RKO (cell line): ENCODE measurements around the gene POLR2F.

Experiments used
- DNase-seq: peaks from one replicate; pipeline ENCODE4 v3.0.0-alpha.2; 2016; ENCODE audit warnings: low spot score

The POLR2F gene

DNA sequence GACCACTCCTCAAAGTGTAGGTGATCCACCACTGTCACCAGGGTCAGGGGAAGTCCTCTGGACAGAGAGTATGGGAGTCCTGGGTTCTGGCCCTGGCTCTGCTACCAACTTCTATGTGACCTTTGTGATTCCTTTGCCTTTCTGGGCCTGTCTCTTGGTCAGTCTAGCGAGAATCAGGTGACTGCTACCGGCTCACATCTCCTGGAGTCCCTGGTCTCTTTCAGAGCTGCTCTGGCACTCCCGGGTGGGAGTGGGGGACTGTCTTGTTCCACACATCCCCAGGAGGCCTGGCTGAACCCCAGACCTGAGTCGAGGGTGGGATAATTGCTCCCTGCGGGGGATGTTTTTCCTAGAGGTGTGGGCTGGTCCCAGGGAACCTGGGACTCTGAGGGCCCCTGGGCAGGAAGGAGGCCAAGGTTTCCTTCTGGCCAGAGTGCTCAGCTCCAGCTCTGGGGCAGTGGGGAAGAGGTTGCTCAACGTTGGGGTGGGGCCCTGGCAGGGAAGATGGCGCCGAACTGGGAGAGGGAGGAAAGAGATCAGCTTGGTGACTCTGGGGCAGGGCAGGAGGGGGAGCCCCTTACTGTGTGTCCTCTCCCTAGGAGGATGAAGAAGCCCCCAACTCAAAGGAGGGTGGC lies 28.8 kb downstream of the POLR2F start:
- DNase-seq = no peak

GRCh38 chr22:37982938-37983859 lies 29.7 kb downstream of the POLR2F start:
- no peak for DNase-seq

DNA sequence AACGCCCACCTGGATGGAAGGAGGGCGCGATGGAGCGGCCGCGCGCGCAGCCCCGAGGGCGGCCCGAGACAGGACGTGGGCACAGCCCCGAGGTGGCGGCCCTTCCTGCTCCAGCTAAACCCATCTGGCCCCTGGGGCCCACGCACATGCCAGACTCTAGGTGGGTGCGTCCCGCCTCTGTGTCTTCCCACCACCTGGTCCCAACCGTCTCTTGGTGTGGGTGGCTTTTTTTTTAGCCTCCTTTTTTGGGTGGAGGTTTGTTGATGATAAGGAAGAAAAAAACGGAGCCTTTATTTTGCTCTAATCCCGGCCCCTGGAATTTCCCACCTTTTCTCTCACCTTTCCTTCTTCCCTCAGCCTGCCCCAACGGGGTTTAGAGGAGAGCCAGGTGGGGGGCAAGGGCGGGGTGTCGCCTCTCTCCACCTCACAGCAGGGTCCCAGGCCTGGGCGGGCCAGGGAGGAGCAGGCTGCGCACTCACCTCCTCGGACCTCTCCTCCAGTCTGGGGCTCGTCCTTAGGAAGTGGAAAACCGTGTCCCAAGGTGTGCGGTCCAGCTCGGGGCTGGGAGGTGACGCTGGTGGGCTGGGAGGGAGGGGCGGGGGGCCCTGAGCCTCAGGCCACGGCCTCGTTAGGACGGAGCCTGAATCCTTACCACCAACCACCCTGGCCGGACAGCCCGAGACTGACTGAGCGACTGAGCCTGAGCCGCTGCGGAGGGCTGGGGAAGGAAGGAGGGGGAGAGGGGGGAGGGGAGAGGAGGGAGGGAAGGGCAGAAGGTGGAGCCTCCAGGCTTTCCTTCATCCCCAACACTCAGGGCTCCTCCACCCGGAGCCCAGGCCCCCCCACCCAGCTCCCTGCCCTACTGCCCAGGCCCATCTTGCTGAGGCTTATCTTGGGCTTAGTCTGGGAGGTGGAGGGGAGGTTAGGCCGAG lies 30.6 kb downstream of the POLR2F start, which contains the start of gene SOX10:
SOX10 (minus strand) TSS at position 696 of the 932 bp plus-strand sequence. CDS start 771 bp downstream, outside the sequence.
- DNase-seq = no peak

- no peak for DNase-seq
Observed at GRCh38 chr22:37985050-37985585, 31.6 kb downstream of the POLR2F start.

DNA sequence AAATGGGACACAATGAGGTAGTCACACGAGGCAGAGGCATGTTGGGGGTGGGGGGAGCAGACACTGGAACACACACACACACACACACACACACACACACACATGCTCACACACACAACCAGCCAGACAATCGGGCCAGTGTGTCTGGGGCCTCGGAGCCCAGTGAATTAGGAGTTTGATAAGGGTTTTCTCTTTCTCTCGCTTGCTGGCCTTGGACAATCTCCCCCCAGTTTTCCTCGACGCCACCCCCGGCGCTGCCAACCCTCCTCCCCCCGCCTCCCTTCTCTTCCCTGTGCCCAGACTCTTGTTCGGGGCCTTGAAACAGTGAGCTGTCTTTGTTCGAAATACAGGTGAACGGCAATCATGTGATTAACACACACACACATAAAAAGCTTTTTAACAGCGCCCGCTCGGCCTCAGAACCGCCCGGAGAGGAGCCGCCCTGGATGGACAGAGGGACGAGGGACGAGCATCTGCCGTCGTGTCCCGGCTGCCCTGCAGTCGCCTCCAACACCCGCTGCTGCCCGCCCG lies 32.3 kb downstream of the POLR2F start:
- no peak for DNase-seq

GRCh38 chr22:37986371-37986770 lies 32.9 kb downstream of the POLR2F start:
- no peak for DNase-seq

DNA sequence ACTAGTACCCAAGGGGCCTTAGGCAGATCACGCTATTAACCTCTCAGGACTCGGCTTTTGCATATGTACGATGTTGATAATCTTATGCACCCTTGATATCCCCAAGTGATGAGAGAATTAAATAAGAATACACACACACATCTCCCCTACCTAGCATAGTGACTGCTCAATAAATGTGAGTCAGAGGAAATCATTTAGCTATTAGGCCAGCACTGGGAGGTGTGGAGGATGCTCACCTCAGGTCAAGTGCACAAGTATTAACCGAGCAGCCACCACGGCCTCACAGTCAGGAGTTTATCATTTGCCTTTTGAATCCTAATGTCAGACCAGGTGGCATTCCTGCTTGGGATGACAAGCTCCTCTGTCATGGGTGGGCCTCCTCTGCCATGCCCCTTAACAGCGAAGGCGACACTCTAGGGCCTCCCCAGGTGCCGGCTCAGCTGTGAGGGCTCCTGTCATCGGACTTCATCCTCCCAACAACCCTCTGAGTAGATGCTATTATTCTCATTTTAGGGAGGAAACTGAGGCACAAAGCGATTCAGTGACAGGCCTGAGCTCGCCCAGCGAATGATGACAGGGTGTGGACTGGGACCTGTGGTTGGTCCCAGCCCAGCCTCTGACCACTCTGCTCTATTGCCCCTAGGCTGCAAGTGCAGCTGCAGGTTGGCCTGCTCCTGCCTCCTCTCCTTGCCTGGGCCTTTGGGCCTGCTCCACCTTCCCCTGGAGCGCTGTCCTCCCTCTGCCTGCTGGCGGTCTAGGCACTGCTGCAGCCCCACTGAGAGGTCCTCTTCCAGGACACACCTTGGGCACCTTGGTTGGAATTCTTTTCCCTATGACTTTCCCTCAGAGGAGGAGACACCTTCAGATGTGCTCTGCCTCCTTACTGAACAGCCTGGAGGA lies 35.9 kb downstream of the POLR2F start:
- no peak for DNase-seq

DNA sequence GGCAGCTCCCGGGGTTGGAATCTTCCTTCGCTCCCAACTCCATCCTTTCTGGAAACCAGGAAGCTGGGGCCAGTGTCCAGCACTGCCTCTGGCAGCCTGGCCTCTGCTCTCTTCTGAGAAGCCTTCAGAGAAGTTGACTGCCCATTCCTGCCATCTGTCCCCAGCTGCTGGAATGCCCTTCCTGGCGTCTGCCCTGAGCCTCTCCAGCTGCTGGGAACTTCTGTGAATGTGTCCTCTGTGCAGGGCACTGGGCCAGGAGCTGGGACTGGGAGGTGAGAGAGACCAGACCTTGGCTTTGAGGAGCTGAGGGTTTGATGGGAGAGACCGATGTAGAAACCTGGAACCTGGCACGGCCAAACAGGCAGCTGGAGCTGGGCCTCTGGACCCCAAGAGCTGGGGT lies 36.8 kb downstream of the POLR2F start:
- DNase-seq = no peak

- DNase-seq = no peak
Observed at GRCh38 chr22:37990862-37991261, 37.4 kb downstream of the POLR2F start.

DNA sequence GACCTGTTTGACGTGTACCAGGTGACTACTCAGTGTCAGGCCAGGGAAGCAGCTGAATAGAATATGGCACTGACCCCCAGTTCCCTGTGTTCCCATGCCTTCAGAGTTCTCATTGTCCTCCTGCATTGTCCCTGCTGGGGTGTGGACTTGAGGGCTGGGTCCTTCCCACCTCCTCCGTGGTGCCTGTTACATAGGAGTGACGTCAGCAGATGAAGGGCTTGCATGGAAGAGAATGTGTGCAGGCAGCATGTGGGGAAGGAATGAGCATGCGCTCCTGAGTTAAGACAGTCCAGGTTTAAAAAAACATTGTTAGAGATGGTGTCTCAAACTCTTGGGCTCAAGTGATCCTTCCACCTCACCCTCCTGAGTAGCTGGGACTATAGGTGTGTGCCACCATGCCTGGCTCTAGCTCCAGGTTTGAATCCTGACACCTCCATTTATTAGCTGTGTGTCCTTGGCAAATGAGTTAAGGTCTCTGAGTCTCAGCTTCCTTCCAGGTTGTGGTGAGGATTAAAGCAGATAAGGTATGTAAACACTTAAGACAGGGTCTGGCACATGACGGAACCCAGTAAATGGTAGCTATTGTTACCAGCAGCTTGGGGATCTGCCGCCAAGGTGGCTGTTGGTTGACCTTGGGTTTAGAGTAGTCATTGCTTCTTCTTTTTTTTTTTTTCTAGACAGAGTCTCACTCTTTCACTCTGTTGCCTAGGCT lies 38.4 kb downstream of the POLR2F start:
- DNase-seq = peak; percentile 15

DNA sequence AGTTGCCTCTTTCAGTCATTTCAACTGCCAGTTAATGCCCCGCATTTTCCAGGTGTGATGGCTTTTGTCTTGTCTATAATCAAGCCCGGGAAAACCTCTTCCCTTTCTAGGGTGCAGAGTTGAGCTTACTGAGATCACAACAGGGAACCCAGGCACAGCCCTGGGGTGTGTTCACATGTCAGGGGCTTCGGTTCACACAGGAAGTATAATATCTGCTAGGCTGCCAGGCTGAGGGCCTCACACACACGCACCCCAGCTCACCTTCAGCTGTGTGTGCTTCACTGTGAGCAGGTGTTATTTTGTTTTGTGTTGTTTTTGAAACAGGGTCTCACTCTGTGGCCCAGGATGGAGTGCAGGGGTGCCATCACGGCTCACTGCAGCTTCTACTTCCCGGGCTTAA lies 40.5 kb downstream of the POLR2F start:
- DNase-seq = no peak

GRCh38 chr22:37994982-37995381 lies 41.5 kb downstream of the POLR2F start:
- no peak for DNase-seq

- DNase-seq = no peak
Observed at GRCh38 chr22:37995460-37995859, 42.0 kb downstream of the POLR2F start.

- DNase-seq = no peak
Observed at GRCh38 chr22:37996079-37996478, 42.6 kb downstream of the POLR2F start.

DNA sequence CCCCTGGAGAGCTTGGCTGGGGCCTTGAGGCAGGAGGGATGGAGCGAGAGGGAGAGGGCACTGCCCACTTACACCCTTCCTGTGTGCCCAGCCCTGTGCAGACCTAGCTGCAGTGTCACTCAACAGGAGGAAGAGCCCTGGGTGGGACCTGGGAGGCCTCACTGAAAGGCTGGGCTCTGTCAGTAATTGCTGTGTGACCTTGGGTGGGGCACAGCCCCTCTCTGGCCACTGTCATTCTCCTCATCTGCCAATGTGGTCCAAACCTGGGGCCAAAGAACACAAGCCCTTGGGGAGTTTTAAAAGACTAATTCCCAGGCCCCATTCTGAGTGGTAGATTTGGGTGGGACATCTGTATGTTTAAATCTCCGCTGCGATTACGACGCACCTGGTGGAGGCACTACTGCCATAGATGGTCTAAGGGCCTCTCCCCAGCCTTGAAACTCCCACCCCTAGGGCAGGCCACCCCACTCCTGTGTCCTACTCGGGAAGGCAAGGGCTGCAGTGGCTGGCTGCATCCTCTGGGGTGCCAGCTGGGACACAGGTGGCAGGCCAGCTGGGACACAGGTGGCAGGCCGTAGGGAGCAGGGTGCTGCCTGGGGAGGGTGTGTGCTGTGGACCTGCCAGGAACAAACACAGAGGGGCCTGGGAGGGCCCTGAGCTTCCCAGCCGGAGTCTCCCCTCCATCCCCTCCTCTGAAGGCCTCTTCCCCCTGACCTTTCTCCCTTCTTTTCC lies 43.2 kb downstream of the POLR2F start:
- no peak for DNase-seq

- DNase-seq = no peak
Observed at GRCh38 chr22:37998543-37998942, 45.0 kb downstream of the POLR2F start.

DNA sequence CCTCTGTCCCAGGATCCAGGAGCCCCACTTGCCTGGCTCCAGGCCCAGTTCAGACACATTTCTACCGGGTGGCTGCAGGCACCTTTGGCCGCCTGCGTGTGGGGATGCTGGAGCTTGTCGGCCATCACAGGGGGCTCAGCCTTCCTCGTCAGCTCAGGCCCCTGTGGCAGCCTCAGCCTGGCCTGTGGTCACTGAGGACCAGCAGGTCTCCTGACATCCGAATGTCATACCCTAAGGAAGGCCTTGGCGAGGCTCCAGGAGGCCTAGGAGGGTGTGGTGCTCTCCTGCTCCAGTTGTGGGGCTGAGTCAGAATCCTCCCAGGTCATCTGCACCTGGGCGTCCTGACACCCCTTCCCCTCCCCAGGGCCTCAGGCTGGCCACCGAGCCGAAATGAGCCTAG lies 45.7 kb downstream of the POLR2F start:
- no peak for DNase-seq

GRCh38 chr22:37999640-38000272 lies 46.3 kb downstream of the POLR2F start:
- peak; percentile 80 for DNase-seq

DNA sequence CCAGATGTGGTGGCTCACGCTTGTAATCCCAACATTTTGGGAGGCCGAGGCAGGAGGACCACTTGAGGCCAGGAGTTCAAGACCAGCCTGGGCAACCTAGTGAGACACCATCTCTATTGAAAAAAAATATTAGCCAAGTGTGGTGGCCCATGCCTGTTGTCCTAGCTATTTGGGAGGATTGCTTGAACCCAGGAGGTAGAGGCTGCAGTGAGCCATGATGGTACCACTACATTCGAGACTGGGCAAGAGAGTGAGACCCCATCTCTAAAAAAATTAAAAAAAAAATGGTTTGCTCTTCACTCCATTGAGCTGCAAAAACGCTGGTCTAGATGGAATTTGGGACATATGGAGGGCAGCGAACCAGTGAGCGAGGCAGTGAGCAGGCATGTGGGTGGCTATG lies 52.4 kb downstream of the POLR2F start:
- DNase-seq = no peak
